Coronary artery (tissue), 2 donors: ENCODE results near the gene SLAIN1.

Experiments
- DNase-seq: peaks from one replicate; pipeline ENCODE4 v3.0.0-alpha.2; 2017; ENCODE audit warnings: low spot score
- H3K27ac ChIP-seq, 2 donors: fragments of 200-600 bp; sonication (generic); one replicate each; pipeline ENCODE4 v1.5.1; 2016 to 2019
- H3K4me3 ChIP-seq: fragments of 200-600 bp; sonication (generic); 2 replicates; pipeline ENCODE4 v1.5.1; 2016; ENCODE audit warnings: mild to moderate bottlenecking, moderate library complexity
- TF ChIP-seq, protein P1 (sequence below): fragments of 200-600 bp; sonication (generic); IDR thresholded peaks from one replicate; pipeline ENCODE4 v1.5.1; 2019; ENCODE audit warnings: antibody characterized with exemption

Gene SLAIN1

GRCh38 chr13:77776704-77777103 lies 79.2 kb downstream of the SLAIN1 start:
- H3K27ac ChIP-seq: no peak overlapping the region
- no peak overlapping the region for H3K4me3 ChIP-seq
- no peak for DNase-seq
- TF ChIP-seq, protein P1, sequence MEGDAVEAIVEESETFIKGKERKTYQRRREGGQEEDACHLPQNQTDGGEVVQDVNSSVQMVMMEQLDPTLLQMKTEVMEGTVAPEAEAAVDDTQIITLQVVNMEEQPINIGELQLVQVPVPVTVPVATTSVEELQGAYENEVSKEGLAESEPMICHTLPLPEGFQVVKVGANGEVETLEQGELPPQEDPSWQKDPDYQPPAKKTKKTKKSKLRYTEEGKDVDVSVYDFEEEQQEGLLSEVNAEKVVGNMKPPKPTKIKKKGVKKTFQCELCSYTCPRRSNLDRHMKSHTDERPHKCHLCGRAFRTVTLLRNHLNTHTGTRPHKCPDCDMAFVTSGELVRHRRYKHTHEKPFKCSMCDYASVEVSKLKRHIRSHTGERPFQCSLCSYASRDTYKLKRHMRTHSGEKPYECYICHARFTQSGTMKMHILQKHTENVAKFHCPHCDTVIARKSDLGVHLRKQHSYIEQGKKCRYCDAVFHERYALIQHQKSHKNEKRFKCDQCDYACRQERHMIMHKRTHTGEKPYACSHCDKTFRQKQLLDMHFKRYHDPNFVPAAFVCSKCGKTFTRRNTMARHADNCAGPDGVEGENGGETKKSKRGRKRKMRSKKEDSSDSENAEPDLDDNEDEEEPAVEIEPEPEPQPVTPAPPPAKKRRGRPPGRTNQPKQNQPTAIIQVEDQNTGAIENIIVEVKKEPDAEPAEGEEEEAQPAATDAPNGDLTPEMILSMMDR: no peak

DNA sequence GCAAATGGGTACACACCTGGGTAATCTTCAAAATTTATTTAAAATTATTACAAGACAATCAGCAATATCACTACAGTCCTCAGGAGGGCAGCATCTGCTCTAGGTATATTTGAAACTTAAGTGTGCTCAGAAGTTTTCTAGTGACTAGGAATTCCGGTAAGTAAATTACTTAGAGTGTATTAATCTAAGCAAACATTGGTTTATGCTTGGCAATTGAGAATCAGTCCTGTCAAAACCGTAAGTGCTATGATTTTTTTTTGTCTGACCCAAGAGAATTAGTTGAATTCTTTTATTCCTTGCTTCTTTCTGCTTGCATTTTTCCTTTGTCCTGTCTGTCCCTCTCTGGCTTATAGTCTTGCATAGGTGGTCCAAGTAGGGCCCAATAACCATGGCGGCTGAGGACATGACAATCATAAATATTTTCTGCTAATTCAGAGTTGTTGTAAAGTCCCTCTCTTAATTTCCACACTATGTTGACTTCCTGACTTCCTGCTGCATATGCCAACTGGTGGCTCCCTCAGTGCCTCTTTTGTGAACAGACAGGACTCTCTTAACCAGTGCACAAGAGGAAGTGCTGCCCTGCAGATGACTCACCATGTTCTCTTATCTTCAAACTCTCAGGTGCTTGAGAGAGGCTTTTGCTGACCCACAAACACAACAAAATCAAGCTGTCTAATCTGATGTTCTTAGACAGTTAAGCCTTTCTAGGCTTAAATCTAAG lies 82.2 kb downstream of the SLAIN1 start:
- H3K4me3 ChIP-seq: no peak overlapping the region
- DNase-seq: no peak
- TF ChIP-seq, protein P1: peak; percentile 62
- H3K27ac ChIP-seq: no peak overlapping the region

GRCh38 chr13:77781808-77782207 lies 84.3 kb downstream of the SLAIN1 start:
- TF ChIP-seq, protein P1: no peak
- H3K4me3 ChIP-seq: no peak overlapping the region
- H3K27ac ChIP-seq: no peak overlapping the region
- no peak for DNase-seq

DNA sequence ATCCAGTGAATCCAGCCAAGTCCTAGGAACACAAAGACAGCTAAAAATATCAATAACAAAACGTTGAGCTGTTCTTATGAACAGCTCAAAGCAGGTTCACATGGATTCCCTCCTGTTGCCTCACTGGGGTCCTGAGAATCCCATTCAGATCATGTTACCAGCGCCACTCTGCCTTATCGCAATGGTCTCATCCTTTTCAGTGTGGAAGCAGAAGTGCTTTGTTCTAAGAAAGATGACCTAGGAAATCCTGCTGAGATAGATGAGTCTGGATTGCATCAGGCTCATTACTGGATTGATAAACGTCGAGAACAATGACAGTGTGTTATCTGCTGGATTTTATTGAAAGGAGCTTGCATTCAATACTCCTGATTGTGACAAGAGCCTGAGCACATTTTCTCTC lies 87.0 kb downstream of the SLAIN1 start:
- TF ChIP-seq, protein P1: no peak
- H3K27ac ChIP-seq: no peak overlapping the region
- H3K4me3 ChIP-seq: no peak overlapping the region
- no peak for DNase-seq

DNA sequence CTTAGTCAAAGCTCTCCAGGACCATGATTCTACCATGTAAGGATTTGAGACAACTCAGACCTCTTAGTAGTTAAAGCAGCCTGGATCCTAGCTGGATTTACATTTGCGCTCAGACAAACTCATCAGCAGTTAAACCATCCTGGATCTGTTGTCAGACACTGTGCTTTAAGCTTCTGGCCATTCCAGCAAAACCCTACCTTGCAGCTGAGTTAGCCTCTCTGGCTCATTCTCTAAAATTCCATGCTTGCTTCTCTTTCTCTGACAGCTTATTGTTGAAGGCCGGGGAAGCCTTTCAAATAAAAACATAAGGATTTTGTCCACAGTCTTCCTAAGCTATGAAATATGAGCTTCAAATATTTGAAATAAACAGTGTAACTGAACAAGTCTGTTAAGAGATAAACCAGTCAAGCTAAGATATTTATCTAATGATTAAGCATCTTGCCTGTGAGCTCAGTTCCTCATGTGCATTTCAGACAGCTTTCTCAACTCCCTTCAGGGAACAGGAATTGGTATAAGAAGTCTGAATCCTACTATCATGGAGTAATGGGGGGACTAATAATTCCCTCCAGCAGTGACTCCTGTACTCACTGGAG lies 89.3 kb downstream of the SLAIN1 start:
- Histone ChIP-seq H3K4me3 (no peak overlapping the region), H3K27ac (no peak overlapping the region)
- no peak for DNase-seq
- TF ChIP-seq, protein P1: no peak

DNA sequence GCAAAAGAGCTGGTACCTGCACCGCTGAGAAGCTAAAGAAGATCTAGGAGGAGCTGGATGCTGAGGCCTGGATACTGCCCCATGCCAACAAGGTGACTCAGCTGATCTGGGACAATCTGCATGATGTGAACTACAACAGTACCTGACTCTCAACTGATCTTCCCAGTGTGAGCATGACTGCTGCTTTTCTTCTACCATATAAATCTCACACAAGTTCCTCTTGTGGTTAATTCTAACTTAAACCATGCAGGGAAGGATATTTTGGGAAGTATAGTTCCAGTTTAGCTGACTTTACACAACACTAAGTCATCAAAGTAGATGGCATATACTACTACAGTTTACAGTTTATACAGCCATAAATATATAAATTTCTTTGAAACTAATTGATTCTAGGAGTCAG lies 91.9 kb downstream of the SLAIN1 start:
- Histone ChIP-seq H3K4me3 (no peak overlapping the region), H3K27ac (no peak overlapping the region)
- TF ChIP-seq, protein P1: no peak
- no peak for DNase-seq

DNA sequence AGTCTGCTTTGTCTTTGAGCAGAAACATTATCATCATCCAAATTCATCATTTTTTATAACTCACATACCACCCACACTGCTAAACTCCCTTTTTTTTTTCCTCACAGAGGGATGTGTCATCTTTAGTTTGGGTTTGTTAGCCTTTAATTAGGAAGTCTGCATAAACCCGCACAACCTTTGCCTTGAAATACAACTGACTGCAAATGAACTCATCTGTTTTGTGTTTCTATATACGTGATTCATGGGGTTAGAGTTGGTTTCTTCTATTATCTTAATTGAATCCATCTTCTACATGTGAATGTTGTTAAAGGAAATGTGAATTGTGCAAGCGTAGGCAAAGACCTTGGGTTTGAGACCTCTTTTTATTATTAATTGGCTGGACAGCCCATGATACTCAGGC lies 102.7 kb downstream of the SLAIN1 start:
- no peak overlapping the region for H3K4me3 ChIP-seq
- no peak overlapping the region for H3K27ac ChIP-seq
- TF ChIP-seq, protein P1: no peak
- DNase-seq: no peak
